Activated T-cell treated with anti-CD3 and anti-CD28 coated beads, Interleukin-2, amount 50 U/mL, for 72 hours (primary cell): ENCODE data around the gene MAN2A1. TPM values are rescaled to one million over a fixed set of nuclear protein-coding genes. Genes with fewer than 3 reads are reported as not detected.

Experiments used
- ATAC-seq, 2 donors: fragments of 150-1000 bp; cut with Tn5 transposase; replicated peaks in 1 of 2; 2 replicates each; pipeline ENCODE4 v1.10.0; 2021; ENCODE audit warnings: moderate library complexity in 2 of 2, mild to moderate bottlenecking in 1 of 2
- DNase-seq, 2 donors: peaks; one replicate each; pipeline ENCODE4 v3.0.0; 2021 to 2022; ENCODE audit warnings: mixed read lengths in 1 of 2
- H3K27ac Mint-ChIP-seq: one replicate; pipeline ENCODE4 v1.8.0; 2022; ENCODE audit warnings: mild to moderate bottlenecking, moderate library complexity, mixed read lengths
- H3K27me3 Mint-ChIP-seq: one replicate; pipeline ENCODE4 v1.8.0; 2022; ENCODE audit warnings: low read depth, mixed read lengths
- H3K36me3 Mint-ChIP-seq, 2 donors: one replicate each; pipeline ENCODE4 v1.8.0; 2022; ENCODE audit warnings: mixed read lengths in 2 of 2, mild to moderate bottlenecking in 1 of 2; ENCODE audit not compliant: insufficient read depth in 2 of 2
- H3K4me1 Mint-ChIP-seq: one replicate; pipeline ENCODE4 v1.8.0; 2022; ENCODE audit warnings: low read depth, mixed read lengths
- H3K4me3 Mint-ChIP-seq, 2 donors: one replicate each; pipeline ENCODE4 v1.8.0; 2022; ENCODE audit warnings: mild to moderate bottlenecking in 2 of 2, mixed read lengths in 2 of 2, moderate library complexity in 2 of 2
- H3K9me3 Mint-ChIP-seq, 2 donors: one replicate each; pipeline ENCODE4 v1.8.0; 2022; ENCODE audit warnings: mixed read lengths in 2 of 2
- total RNA-seq, 2 donors: library from RNA; stranded (reverse); gene quantifications; one replicate each; pipeline ENCODE4 v1.2.3, GENCODE V29; 2022

The MAN2A1 gene
- total RNA-seq = 10 to 100 TPM; 47.4 to 48.8 TPM

GRCh38 chr5:109689740-109690241, at the start of gene MAN2A1:
TSS of gene MAN2A1 (plus strand) at chr5:109689927. CDS start at chr5:109690418, 491 bp downstream.
- peak; percentile 79 to 84 for DNase-seq
- H3K27ac Mint-ChIP-seq = peak within 1 kb of the TSS; percentile 87
- H3K9me3 Mint-ChIP-seq = peaks cover 0 to 3% of the 10 kb centered on the region in 2 donors
- ATAC-seq = peak; percentile 65 to 67
- peaks cover 1 to 2% of the 10 kb centered on the region in 2 donors for H3K36me3 Mint-ChIP-seq
- H3K4me1 Mint-ChIP-seq = peaks cover 38% of the 10 kb centered on the region
- H3K27me3 Mint-ChIP-seq = no peaks in the 10 kb centered on the region
- H3K4me3 Mint-ChIP-seq = peak within 1 kb of the TSS; percentile 82 to 91

DNA sequence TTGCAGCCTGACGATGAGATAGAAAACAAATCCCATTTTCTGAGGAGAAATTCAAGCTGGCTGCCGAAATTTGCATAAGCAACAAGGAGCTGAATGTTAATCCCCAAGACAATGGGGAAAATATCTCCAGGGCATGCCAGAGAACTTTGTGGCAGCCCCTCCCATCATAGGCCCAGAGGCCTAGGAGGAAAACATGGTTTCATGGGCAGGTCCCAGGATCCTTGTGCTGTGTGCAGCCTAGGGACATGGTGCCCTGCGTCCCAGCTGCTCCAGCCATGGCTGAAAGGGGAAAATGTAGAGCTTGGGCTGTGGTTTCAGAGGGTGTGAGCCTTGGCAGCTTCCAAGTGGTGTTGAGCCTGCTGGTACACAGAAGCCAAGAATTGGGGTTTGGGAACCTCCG, 48.8 kb upstream of the MAN2A1 start:
- peaks cover 6 to 7% of the 10 kb centered on the region in 2 donors for H3K9me3 Mint-ChIP-seq
- H3K4me3 Mint-ChIP-seq = no peak overlapping the region
- DNase-seq (no peak), ATAC-seq (no peak)
- H3K36me3 Mint-ChIP-seq = no peaks in the 10 kb centered on the region
- no peaks in the 10 kb centered on the region for H3K27me3 Mint-ChIP-seq
- H3K4me1 Mint-ChIP-seq = no peaks in the 10 kb centered on the region
- no peak overlapping the region for H3K27ac Mint-ChIP-seq

DNA sequence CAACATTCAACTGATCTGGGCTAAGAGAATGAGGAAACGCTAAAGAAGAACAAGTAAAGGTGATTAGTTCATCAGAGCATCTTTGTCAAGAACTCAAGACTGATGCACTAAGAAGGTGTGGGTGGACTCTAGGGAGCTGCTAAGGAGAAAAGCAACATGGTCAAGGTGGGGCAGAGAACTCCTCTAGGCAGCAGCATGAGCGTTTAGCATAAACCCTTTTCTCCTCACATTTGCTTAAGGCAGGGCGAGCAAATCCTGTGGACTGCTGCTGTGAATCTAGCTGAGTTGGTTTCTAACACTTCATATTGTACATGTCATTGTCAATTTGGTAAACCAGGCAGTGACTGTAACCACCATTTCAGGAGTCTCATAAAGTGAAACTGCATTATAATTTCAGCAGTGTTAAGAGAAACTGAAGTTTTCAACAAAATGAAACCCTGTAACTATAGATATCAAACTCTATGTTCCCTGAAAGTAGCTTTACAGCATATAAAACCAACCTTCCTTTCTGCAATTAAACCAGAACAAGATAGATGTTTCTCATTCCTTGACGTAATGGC, 45.9 kb upstream of the MAN2A1 start:
- ATAC-seq = no peak
- DNase-seq = no peak
- Mint-ChIP-seq H3K4me3 (no peak overlapping the region), H3K36me3 (no peaks in the 10 kb centered on the region), H3K9me3 (peaks cover 6 to 7% of the 10 kb centered on the region in 2 donors), H3K27ac (no peak overlapping the region), H3K4me1 (no peaks in the 10 kb centered on the region), H3K27me3 (no peaks in the 10 kb centered on the region)

GRCh38 chr5:109644829-109645228, 44.9 kb upstream of the MAN2A1 start:
- no peaks in the 10 kb centered on the region for H3K36me3 Mint-ChIP-seq
- no peaks in the 10 kb centered on the region for H3K4me1 Mint-ChIP-seq
- H3K9me3 Mint-ChIP-seq = peaks cover 6 to 7% of the 10 kb centered on the region in 2 donors
- ATAC-seq = no peak
- H3K27me3 Mint-ChIP-seq = no peaks in the 10 kb centered on the region
- H3K27ac Mint-ChIP-seq = no peak overlapping the region
- H3K4me3 Mint-ChIP-seq = no peak overlapping the region
- DNase-seq = no peak

DNA sequence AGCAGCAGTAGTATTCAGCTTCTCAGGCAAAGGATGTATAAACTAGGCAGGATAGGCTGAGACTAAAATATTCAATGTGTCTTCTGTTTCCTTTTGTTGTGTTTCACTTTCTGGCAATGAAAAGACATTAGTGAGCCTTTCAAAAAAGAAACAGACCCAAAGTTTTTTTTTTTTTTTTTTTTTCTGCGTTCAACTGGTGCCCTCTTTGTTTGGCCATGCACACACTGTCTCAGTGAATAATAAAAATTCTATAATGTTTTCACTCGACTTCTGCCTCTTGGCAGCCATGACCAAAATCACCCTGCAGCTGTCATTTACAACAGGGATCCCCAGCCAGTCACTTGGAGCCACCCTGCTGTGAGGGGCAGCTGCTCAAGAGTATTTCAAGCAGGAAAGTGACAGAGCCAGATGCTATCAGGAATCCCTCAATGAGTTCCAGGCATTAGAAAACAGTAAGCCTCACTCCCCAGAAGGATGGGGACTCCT, 44.0 kb upstream of the MAN2A1 start:
- H3K4me3 Mint-ChIP-seq = no peak overlapping the region
- DNase-seq = no peak
- ATAC-seq = no peak
- H3K36me3 Mint-ChIP-seq = no peaks in the 10 kb centered on the region
- H3K27ac Mint-ChIP-seq = no peak overlapping the region
- H3K9me3 Mint-ChIP-seq = no peaks in the 10 kb centered on the region
- H3K4me1 Mint-ChIP-seq = no peaks in the 10 kb centered on the region
- no peaks in the 10 kb centered on the region for H3K27me3 Mint-ChIP-seq

GRCh38 chr5:109649318-109649717, 40.4 kb upstream of the MAN2A1 start:
- Mint-ChIP-seq H3K4me1 (peaks cover 3% of the 10 kb centered on the region), H3K9me3 (no peaks in the 10 kb centered on the region), H3K27ac (no peak overlapping the region), H3K27me3 (peaks cover 11% of the 10 kb centered on the region), H3K36me3 (no peaks in the 10 kb centered on the region), H3K4me3 (no peak overlapping the region)
- ATAC-seq (no peak), DNase-seq (no peak)

- H3K4me1 Mint-ChIP-seq = peaks cover 13% of the 10 kb centered on the region
- H3K27me3 Mint-ChIP-seq = peaks cover 11% of the 10 kb centered on the region
- no peaks in the 10 kb centered on the region for H3K9me3 Mint-ChIP-seq
- no peak overlapping the region for H3K4me3 Mint-ChIP-seq
- DNase-seq = no peak
- no peak overlapping the region for H3K27ac Mint-ChIP-seq
- no peaks in the 10 kb centered on the region for H3K36me3 Mint-ChIP-seq
- ATAC-seq = no peak
Observed at GRCh38 chr5:109650493-109650892, 39.2 kb upstream of the MAN2A1 start.

DNA sequence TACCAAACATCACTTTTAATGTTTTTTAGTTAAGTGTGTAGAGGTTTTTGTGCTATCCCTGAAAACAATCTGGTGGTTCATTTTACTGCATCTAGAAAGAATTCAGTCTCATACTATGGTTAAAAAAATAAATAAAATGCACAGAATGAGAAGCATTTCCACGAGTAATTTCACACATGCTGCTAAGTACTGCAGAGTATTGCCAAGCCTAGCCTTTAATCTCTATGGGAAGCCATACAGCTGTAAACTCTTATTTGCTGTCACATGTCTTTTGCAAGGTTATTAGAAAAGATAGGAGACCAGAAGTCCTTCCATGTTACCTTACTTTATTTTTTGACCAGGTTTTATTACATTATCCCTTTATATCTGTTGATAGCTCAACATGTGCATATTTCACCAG, 37.6 kb upstream of the MAN2A1 start:
- no peak for DNase-seq
- H3K4me3 Mint-ChIP-seq = no peak overlapping the region
- no peak overlapping the region for H3K27ac Mint-ChIP-seq
- no peaks in the 10 kb centered on the region for H3K36me3 Mint-ChIP-seq
- ATAC-seq = no peak
- H3K27me3 Mint-ChIP-seq = peaks cover 12% of the 10 kb centered on the region
- H3K4me1 Mint-ChIP-seq = peaks cover 30% of the 10 kb centered on the region
- H3K9me3 Mint-ChIP-seq = no peaks in the 10 kb centered on the region

GRCh38 chr5:109653042-109653441, 36.7 kb upstream of the MAN2A1 start:
- Mint-ChIP-seq H3K4me1 (peaks cover 34% of the 10 kb centered on the region), H3K4me3 (no peak overlapping the region), H3K27me3 (peaks cover 22% of the 10 kb centered on the region), H3K9me3 (no peaks in the 10 kb centered on the region), H3K27ac (no peak overlapping the region), H3K36me3 (no peaks in the 10 kb centered on the region)
- DNase-seq (no peak), ATAC-seq (no peak)

DNA sequence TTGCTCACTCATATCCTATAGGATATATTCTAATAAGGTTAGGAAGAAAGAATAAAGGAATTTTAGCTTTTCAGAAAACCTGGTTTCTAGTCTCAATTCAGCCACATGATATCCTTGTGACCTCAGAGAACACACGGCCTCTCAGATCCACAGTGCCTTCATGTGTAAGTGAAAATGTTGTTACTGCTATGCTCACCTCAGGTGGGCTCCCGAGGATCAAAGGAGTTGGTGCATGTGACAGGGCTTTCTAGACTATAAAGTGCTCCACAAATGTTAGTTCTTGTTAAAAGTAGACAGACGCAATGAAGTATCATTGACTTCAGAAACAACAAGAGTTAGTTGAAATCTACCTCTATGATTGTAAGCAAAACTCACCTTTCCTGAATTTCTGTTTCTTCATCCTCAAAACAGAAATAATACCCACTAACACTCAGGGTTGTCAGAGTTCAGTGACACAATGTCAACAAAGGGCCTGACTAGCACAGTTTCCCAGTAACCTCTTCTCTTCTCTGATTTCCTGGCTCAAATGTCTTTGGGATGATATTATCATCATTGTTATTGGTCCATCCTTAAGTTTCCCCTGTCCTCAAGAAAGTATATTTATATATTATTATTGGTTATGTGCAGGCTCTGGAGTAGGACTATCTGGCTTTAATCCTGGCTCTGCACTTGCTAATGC, 36.0 kb upstream of the MAN2A1 start:
- no peak overlapping the region for H3K27ac Mint-ChIP-seq
- DNase-seq (no peak), ATAC-seq (no peak)
- H3K27me3 Mint-ChIP-seq = peaks cover 25% of the 10 kb centered on the region
- H3K4me1 Mint-ChIP-seq = peaks cover 34% of the 10 kb centered on the region
- no peak overlapping the region for H3K4me3 Mint-ChIP-seq
- H3K36me3 Mint-ChIP-seq = no peaks in the 10 kb centered on the region
- no peaks in the 10 kb centered on the region for H3K9me3 Mint-ChIP-seq

DNA sequence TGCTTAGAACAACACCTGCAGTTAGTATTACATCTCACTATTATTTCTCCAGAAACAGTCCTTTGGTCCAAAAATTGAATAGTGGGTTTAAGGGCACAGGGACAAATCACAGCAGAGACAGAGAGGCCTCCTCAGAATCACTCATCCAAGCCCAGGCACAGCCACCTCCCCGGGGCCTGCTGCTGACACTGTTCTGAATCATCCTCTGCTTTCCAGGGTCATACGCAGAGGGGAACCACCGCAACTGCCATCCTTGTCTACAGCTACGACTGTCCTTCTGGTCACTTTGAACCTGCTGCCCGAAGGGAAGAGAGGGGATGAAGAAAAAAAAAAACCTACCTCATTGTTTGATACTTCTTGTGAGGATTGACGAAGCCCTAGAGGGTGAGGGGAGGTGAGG, 35.3 kb upstream of the MAN2A1 start:
- ATAC-seq (peak; percentile 65 to 75), DNase-seq (peak; percentile 15 to 16)
- Mint-ChIP-seq H3K36me3 (no peaks in the 10 kb centered on the region), H3K4me1 (peaks cover 34% of the 10 kb centered on the region), H3K9me3 (no peaks in the 10 kb centered on the region), H3K27ac (no peak overlapping the region), H3K27me3 (peaks cover 25% of the 10 kb centered on the region), H3K4me3 (no peak overlapping the region)

- no peak overlapping the region for H3K4me3 Mint-ChIP-seq
Observed at GRCh38 chr5:109655841-109656240, 33.9 kb upstream of the MAN2A1 start.

DNA sequence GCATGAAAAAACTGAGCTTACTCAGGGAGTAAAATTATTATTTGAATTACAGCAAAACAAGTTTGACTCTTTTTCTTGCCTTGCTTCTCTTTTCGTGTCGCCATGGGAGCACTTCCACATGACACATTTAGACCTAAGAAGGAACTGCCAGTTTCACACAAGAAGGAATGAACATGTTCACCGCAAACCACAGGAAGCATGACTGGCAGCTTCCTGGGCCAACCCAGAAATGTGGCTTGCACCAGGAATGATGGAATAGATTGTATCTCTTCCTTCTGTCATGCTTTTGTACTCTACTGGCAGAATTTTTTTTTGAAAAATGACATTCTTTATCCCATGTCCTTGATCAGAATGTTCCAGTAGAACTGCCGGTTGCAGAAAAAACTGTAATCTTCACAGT, 32.9 kb upstream of the MAN2A1 start:
- H3K27me3 Mint-ChIP-seq = peaks cover 25% of the 10 kb centered on the region
- no peaks in the 10 kb centered on the region for H3K36me3 Mint-ChIP-seq
- ATAC-seq (peak; percentile 57 to 67), DNase-seq (peak; percentile 11 to 28)
- H3K27ac Mint-ChIP-seq = no peak overlapping the region
- H3K9me3 Mint-ChIP-seq = no peaks in the 10 kb centered on the region
- H3K4me1 Mint-ChIP-seq = peaks cover 34% of the 10 kb centered on the region
- H3K4me3 Mint-ChIP-seq = peak overlapping the region in 1 of 2 donors; percentile 47

More at GRCh38 chr5:109655841-109656240, 33.9 kb upstream of the MAN2A1 start:
- ATAC-seq (no peak), DNase-seq (no peak)
- H3K9me3 Mint-ChIP-seq = no peaks in the 10 kb centered on the region
- H3K27me3 Mint-ChIP-seq = peaks cover 25% of the 10 kb centered on the region
- H3K36me3 Mint-ChIP-seq = no peaks in the 10 kb centered on the region
- H3K4me1 Mint-ChIP-seq = peaks cover 34% of the 10 kb centered on the region
- H3K27ac Mint-ChIP-seq = no peak overlapping the region
